HCT116 (cell line): ENCODE data around the gene SEMA6B. TPM values are rescaled to one million over a fixed set of nuclear protein-coding genes. Genes with fewer than 3 reads are reported as not detected.
A peak's percentile ranks its signal among the peaks of the same experiment; 100 is the strongest.

Experiments used
- ATAC-seq: fragments of 200-7000 bp; cut with Tn5 transposase; 2 replicates; pipeline ENCODE4 v1.9.1; 2020; ENCODE audit warnings: mild to moderate bottlenecking, moderate library complexity
- BruUV-seq: library from RNA; stranded (reverse); fragments of 400-500 nt; replicated peaks from 2 replicates; lab custom pipeline; 2021; lab: Mats Ljungman, UMichigan
- CTCF ChIA-PET: fragments of 300-600 bp; sonication (Branson Sonifier 250); formaldehyde crosslinking; loops from one replicate; lab custom pipeline; 2021; ENCODE audit warnings: antibody characterized with exemption; lab: Charles Lee
- POLR2A ChIA-PET: fragments of 300-600, 350-600 bp; sonication (Branson Sonifier 250); formaldehyde crosslinking; loops from one replicate; lab custom pipeline; 2021; ENCODE audit warnings: antibody characterized with exemption; lab: Charles Lee
- RAD21 ChIA-PET, 2 experiments: fragments of 300-600 bp; sonication (Branson Sonifier 250); formaldehyde crosslinking; loops; one replicate each; lab custom pipeline; 2023; ENCODE audit warnings: low total read pairs in 2 of 2; ENCODE audit not compliant: uncharacterized antibody in 2 of 2, unreplicated experiment in 2 of 2, low non-redundant PET in 1 of 2; lab: Charles Lee
- DNase-seq: peaks from one replicate; pipeline ENCODE4 v3.0.0-alpha.2; 2010; ENCODE audit warnings: low read depth, low spot score
- H2AFZ ChIP-seq: fragments of 200-600 bp; shearing (Covaris generic), sonication (generic); 2 replicates; pipeline ENCODE4 v1.6.1; 2017; ENCODE audit warnings: low read depth, mixed run types, mixed read lengths, antibody characterized with exemption, low read length; ENCODE audit not compliant: poor library complexity, severe bottlenecking
- H3K27ac ChIP-seq: 2 replicates; pipeline ENCODE4 v1.5.1; 2012; ENCODE audit warnings: low read depth, low read length
- H3K27me3 ChIP-seq: fragments of 200-600 bp; sonication (generic); 2 replicates; pipeline ENCODE4 v1.6.1; 2016; ENCODE audit warnings: mixed run types, low read length, mixed read lengths; ENCODE audit not compliant: insufficient read depth
- H3K36me3 ChIP-seq, 2 experiments: fragments of 200-500 bp in 1 of 2; fragments of 200-600 bp in 1 of 2; sonication (Bioruptor generic) in 1 of 2; sonication (generic) in 1 of 2; 2 replicates each; pipeline versions ENCODE4 v1.5.1 to v1.6.1; 2014 to 2016; ENCODE audit warnings: low read length in 2 of 2, inconsistent platforms in 1 of 2, mixed read lengths in 1 of 2, mixed run types in 1 of 2; ENCODE audit not compliant: insufficient read depth in 2 of 2, control insufficient read depth in 1 of 2
- H3K4me1 ChIP-seq, 2 experiments: fragments of 200-600 bp in 1 of 2; sonication (generic) in 1 of 2; 2 replicates each; pipeline versions ENCODE4 v1.5.1 to v1.6.1; 2012 to 2017; ENCODE audit warnings: low read length in 2 of 2, inconsistent platforms in 1 of 2, mild to moderate bottlenecking in 1 of 2, mixed read lengths in 1 of 2, mixed run types in 1 of 2, moderate library complexity in 1 of 2; ENCODE audit not compliant: insufficient read depth in 2 of 2, control insufficient read depth in 1 of 2
- H3K4me2 ChIP-seq: fragments of 200-600 bp; sonication (generic); 2 replicates; pipeline ENCODE4 v1.6.1; 2017; ENCODE audit warnings: mixed run types, low read length, mixed read lengths
- H3K4me3 ChIP-seq, 2 experiments: fragments of 200-600 bp in 1 of 2; sonication (generic) in 1 of 2; replicated peaks in 1 of 2; 2 replicates each; pipeline ENCODE4 v1.5.1; 2011 to 2016; ENCODE audit warnings: low read length in 2 of 2, control low read depth in 1 of 2, low read depth in 1 of 2, mild to moderate bottlenecking in 1 of 2, mixed read lengths in 1 of 2, mixed run types in 1 of 2
- H3K79me2 ChIP-seq: fragments of 200-600 bp; sonication (generic); 2 replicates; pipeline ENCODE4 v1.6.1; 2017; ENCODE audit warnings: mild to moderate bottlenecking, mixed run types, low read length, moderate library complexity, mixed read lengths; ENCODE audit not compliant: insufficient read depth
- H3K9ac ChIP-seq: fragments of 200-600 bp; sonication (generic); 2 replicates; pipeline ENCODE4 v1.6.1; 2016; ENCODE audit warnings: low read length, mixed read lengths
- H3K9me2 ChIP-seq: fragments of 200-600 bp; sonication (generic), shearing (Covaris generic); 2 replicates; pipeline ENCODE4 v1.6.1; 2017; ENCODE audit warnings: mixed run types, mild to moderate bottlenecking, moderate library complexity; ENCODE audit not compliant: insufficient read depth
- H3K9me3 ChIP-seq, 2 experiments: fragments of 200-500 bp in 1 of 2; fragments of 200-600 bp in 1 of 2; sonication (Bioruptor generic) in 1 of 2; sonication (generic) in 1 of 2; 2 replicates each; pipeline ENCODE4 v1.6.1; 2014 to 2017; ENCODE audit warnings: low read length in 2 of 2, mixed read lengths in 2 of 2, inconsistent platforms in 1 of 2, low read depth in 1 of 2, mild to moderate bottlenecking in 1 of 2, mixed run types in 1 of 2, moderate library complexity in 1 of 2; ENCODE audit not compliant: control insufficient read depth in 1 of 2, insufficient read depth in 1 of 2
- H4K20me1 ChIP-seq: fragments of 200-600 bp; sonication (generic), shearing (Covaris generic); 2 replicates; pipeline ENCODE4 v1.6.1; 2017; ENCODE audit warnings: mixed run types, mild to moderate bottlenecking, moderate library complexity; ENCODE audit not compliant: insufficient read depth
- CBX3 ChIP-seq: IDR thresholded peaks from 2 replicates; pipeline ENCODE4 v1.6.1; 2012; ENCODE audit warnings: low read depth
- CEBPB ChIP-seq: IDR thresholded peaks from 2 replicates; pipeline ENCODE4 v1.6.1; 2012; ENCODE audit warnings: low read depth
- EGR1 ChIP-seq: IDR thresholded peaks from 2 replicates; pipeline ENCODE4 v1.6.1; 2012; ENCODE audit warnings: low read depth
- EZH2 ChIP-seq: fragments of 200-600 bp; sonication (generic); IDR thresholded peaks from 2 replicates; pipeline ENCODE4 v1.6.1; 2017; ENCODE audit warnings: antibody characterized with exemption, mixed run types
- EZH2phosphoT487 ChIP-seq: fragments of 200-600 bp; IDR thresholded peaks from 2 replicates; pipeline ENCODE4 v1.6.1; 2018; ENCODE audit warnings: antibody characterized with exemption, borderline replicate concordance
- FOSL1 ChIP-seq: IDR thresholded peaks from 2 replicates; pipeline ENCODE4 v1.6.1; 2012; ENCODE audit warnings: low read depth
- JUND ChIP-seq: IDR thresholded peaks from 2 replicates; pipeline ENCODE4 v1.6.1; 2012
- POLR2AphosphoS5 ChIP-seq: IDR thresholded peaks from 2 replicates; pipeline ENCODE4 v1.6.1; 2011; ENCODE audit warnings: mild to moderate bottlenecking, low read depth, low read length, moderate library complexity
- RAD21 ChIP-seq: IDR thresholded peaks from 2 replicates; pipeline ENCODE4 v1.6.1; 2012; ENCODE audit warnings: low read depth, mild to moderate bottlenecking
- SP1 ChIP-seq: IDR thresholded peaks from 2 replicates; pipeline ENCODE4 v1.6.1; 2012; ENCODE audit warnings: low read depth
- SRF ChIP-seq: IDR thresholded peaks from 2 replicates; pipeline ENCODE4 v1.6.1; 2012; ENCODE audit warnings: low read depth
- TCF7L2 ChIP-seq: IDR thresholded peaks from 2 replicates; pipeline ENCODE4 v1.7.0; 2011; ENCODE audit warnings: borderline replicate concordance, inconsistent platforms; ENCODE audit not compliant: insufficient read depth, insufficient read length; ENCODE audit errors: extremely low read depth
- YY1 ChIP-seq: IDR thresholded peaks from 2 replicates; pipeline ENCODE4 v1.6.1; 2011; ENCODE audit warnings: low read length, low read depth, moderate library complexity, mild to moderate bottlenecking; ENCODE audit not compliant: insufficient replicate concordance; ENCODE audit errors: extremely low read depth
- ZFX ChIP-seq: fragments of 450-650 bp; IDR thresholded peaks from 2 replicates; pipeline ENCODE4 v1.6.1; 2017
- intact Hi-C: fragments of 100-400 bp; cut with micrococcal nuclease; formaldehyde crosslinking; loops from 2 replicates; pipeline ENCODE4 v1.10.0; 2022
- total RNA-seq: library from RNA; stranded (reverse); gene quantifications from one replicate; pipeline ENCODE4 v1.2.1, GENCODE V29; 2021; ENCODE audit not compliant: unreplicated experiment
- TF ChIP-seq, protein P1 (sequence below): IDR thresholded peaks from 2 replicates; pipeline ENCODE4 v1.6.1; 2012; ENCODE audit warnings: low read depth
- TF ChIP-seq, protein P2 (sequence below): IDR thresholded peaks from 2 replicates; pipeline ENCODE4 v1.6.1; 2012
- TF ChIP-seq, protein P3 (sequence below), 3 experiments: fragments of 200-600 bp in 1 of 3; sonication (generic) in 1 of 3; IDR thresholded peaks in 2 of 3; conservative IDR thresholded peaks in 1 of 3; 2 replicates each; pipeline ENCODE4 v1.5.1; 2012 to 2017; ENCODE audit warnings: low read depth in 2 of 3, low read length in 2 of 3, antibody characterized with exemption in 1 of 3, borderline replicate concordance in 1 of 3, control low read depth in 1 of 3, mild to moderate bottlenecking in 1 of 3, mixed read lengths in 1 of 3, mixed run types in 1 of 3, moderate library complexity in 1 of 3; ENCODE audit not compliant: insufficient read depth in 1 of 3
- TF ChIP-seq, protein P4 (sequence below): IDR thresholded peaks from 2 replicates; pipeline ENCODE4 v1.6.1; 2011; ENCODE audit warnings: mild to moderate bottlenecking, low read length, moderate library complexity; ENCODE audit not compliant: insufficient replicate concordance; ENCODE audit errors: extremely low read depth
- TF ChIP-seq, protein P5 (sequence below): IDR thresholded peaks from 2 replicates; pipeline ENCODE4 v1.6.1; 2012

SEMA6B gene
- total RNA-seq, 1 experiment from 2014 or later: 58.4 TPM

- no peaks in the 10 kb centered on the region for H3K79me2 ChIP-seq
- no peaks in the 10 kb centered on the region for H3K27me3 ChIP-seq
- CTCF ChIA-PET: no interaction called here
- DNase-seq (no peak), ATAC-seq (peak; percentile 9; the same call in 1 of the 2 replicates)
- no peaks in the 10 kb centered on the region; a peak in 1 of 4 replicates for H3K36me3 ChIP-seq
- H3K4me3 ChIP-seq: no peak overlapping the region
- H3K4me2 ChIP-seq: peak overlapping the region; percentile 33; the same call in 1 of the 2 replicates
- no peaks in the 10 kb centered on the region for H4K20me1 ChIP-seq
- H3K9me3 ChIP-seq: no peaks in the 10 kb centered on the region
- POLR2A ChIA-PET: no interaction called here
- intact Hi-C loops: no loop called here
- RAD21 ChIA-PET: no interaction called here
- H3K4me1 ChIP-seq: peaks cover 0 to 11% of the 10 kb centered on the region in 2 experiments; a peak in 2 of 4 replicates
- no peak overlapping the region for H3K27ac ChIP-seq
- no TSS peak for BruUV-seq
- H3K9me2 ChIP-seq: no peaks in the 10 kb centered on the region
- H3K9ac ChIP-seq: no peak overlapping the region
- H2AFZ ChIP-seq: no peak overlapping the region
- no peak for TF ChIP-seq RAD21
- no peak for TF ChIP-seq EZH2
- TF ChIP-seq, protein P1, sequence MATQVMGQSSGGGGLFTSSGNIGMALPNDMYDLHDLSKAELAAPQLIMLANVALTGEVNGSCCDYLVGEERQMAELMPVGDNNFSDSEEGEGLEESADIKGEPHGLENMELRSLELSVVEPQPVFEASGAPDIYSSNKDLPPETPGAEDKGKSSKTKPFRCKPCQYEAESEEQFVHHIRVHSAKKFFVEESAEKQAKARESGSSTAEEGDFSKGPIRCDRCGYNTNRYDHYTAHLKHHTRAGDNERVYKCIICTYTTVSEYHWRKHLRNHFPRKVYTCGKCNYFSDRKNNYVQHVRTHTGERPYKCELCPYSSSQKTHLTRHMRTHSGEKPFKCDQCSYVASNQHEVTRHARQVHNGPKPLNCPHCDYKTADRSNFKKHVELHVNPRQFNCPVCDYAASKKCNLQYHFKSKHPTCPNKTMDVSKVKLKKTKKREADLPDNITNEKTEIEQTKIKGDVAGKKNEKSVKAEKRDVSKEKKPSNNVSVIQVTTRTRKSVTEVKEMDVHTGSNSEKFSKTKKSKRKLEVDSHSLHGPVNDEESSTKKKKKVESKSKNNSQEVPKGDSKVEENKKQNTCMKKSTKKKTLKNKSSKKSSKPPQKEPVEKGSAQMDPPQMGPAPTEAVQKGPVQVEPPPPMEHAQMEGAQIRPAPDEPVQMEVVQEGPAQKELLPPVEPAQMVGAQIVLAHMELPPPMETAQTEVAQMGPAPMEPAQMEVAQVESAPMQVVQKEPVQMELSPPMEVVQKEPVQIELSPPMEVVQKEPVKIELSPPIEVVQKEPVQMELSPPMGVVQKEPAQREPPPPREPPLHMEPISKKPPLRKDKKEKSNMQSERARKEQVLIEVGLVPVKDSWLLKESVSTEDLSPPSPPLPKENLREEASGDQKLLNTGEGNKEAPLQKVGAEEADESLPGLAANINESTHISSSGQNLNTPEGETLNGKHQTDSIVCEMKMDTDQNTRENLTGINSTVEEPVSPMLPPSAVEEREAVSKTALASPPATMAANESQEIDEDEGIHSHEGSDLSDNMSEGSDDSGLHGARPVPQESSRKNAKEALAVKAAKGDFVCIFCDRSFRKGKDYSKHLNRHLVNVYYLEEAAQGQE: no peak
- TF ChIP-seq YY1: no peak
- TF ChIP-seq JUND: no peak
- TF ChIP-seq CEBPB: no peak
- TF ChIP-seq TCF7L2: no peak
- TF ChIP-seq, protein P2, sequence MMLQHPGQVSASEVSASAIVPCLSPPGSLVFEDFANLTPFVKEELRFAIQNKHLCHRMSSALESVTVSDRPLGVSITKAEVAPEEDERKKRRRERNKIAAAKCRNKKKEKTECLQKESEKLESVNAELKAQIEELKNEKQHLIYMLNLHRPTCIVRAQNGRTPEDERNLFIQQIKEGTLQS: no peak
- no peak for TF ChIP-seq FOSL1
- TF ChIP-seq, protein P3, sequence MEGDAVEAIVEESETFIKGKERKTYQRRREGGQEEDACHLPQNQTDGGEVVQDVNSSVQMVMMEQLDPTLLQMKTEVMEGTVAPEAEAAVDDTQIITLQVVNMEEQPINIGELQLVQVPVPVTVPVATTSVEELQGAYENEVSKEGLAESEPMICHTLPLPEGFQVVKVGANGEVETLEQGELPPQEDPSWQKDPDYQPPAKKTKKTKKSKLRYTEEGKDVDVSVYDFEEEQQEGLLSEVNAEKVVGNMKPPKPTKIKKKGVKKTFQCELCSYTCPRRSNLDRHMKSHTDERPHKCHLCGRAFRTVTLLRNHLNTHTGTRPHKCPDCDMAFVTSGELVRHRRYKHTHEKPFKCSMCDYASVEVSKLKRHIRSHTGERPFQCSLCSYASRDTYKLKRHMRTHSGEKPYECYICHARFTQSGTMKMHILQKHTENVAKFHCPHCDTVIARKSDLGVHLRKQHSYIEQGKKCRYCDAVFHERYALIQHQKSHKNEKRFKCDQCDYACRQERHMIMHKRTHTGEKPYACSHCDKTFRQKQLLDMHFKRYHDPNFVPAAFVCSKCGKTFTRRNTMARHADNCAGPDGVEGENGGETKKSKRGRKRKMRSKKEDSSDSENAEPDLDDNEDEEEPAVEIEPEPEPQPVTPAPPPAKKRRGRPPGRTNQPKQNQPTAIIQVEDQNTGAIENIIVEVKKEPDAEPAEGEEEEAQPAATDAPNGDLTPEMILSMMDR (IDR thresholded peaks at IDR 0.05 in 2 of 3, conservative IDR thresholded peaks at IDR 0.05 in 1 of 3; ENCODE audit: borderline replicate concordance in 1 of 3, insufficient read depth in 1 of 3, low read depth in 2 of 3, low read length in 2 of 3): no peak
- TF ChIP-seq, protein P4, sequence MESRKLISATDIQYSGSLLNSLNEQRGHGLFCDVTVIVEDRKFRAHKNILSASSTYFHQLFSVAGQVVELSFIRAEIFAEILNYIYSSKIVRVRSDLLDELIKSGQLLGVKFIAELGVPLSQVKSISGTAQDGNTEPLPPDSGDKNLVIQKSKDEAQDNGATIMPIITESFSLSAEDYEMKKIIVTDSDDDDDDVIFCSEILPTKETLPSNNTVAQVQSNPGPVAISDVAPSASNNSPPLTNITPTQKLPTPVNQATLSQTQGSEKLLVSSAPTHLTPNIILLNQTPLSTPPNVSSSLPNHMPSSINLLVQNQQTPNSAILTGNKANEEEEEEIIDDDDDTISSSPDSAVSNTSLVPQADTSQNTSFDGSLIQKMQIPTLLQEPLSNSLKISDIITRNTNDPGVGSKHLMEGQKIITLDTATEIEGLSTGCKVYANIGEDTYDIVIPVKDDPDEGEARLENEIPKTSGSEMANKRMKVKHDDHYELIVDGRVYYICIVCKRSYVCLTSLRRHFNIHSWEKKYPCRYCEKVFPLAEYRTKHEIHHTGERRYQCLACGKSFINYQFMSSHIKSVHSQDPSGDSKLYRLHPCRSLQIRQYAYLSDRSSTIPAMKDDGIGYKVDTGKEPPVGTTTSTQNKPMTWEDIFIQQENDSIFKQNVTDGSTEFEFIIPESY: no peak
- no peak for TF ChIP-seq SRF
- no peak for TF ChIP-seq SP1
- TF ChIP-seq, protein P5, sequence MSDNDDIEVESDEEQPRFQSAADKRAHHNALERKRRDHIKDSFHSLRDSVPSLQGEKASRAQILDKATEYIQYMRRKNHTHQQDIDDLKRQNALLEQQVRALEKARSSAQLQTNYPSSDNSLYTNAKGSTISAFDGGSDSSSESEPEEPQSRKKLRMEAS: no peak
- no peak for TF ChIP-seq EZH2phosphoT487
- TF ChIP-seq POLR2AphosphoS5: no peak
- TF ChIP-seq EGR1: no peak
- TF ChIP-seq CBX3: no peak
- no peak for TF ChIP-seq ZFX
These were observed 53.7 kb downstream of the SEMA6B start for GRCh38 chr19:4505570-4506448.
